Kidney epithelial cell (primary cell): ENCODE results near the gene ZSCAN22. TPM values are rescaled to one million over a fixed set of nuclear protein-coding genes. Genes with fewer than 3 reads are reported as not detected.

Source experiments
- DNase-seq: peaks from one replicate; pipeline ENCODE4 v3.0.0-alpha.2; 2010; ENCODE audit warnings: low read depth
- H3K27me3 ChIP-seq: 2 replicates; pipeline ENCODE4 v1.6.0; 2011; ENCODE audit warnings: low read length; ENCODE audit not compliant: control insufficient read depth, insufficient read depth
- H3K36me3 ChIP-seq: 2 replicates; pipeline ENCODE4 v1.5.1; 2011; ENCODE audit warnings: low read length; ENCODE audit not compliant: control insufficient read depth, insufficient read depth
- H3K4me3 ChIP-seq: 2 replicates; pipeline ENCODE4 v1.5.1; 2011; ENCODE audit warnings: low read depth, mild to moderate bottlenecking, control low read depth, low read length
- CTCF ChIP-seq: IDR thresholded peaks from 2 replicates; pipeline ENCODE4 v1.5.1; 2011; ENCODE audit warnings: mild to moderate bottlenecking, moderate library complexity, low read length, control low read depth, inconsistent platforms; ENCODE audit not compliant: insufficient read depth, poor library complexity, severe bottlenecking
- total RNA-seq: library from RNA; depleted of rRNA; stranded (reverse); fragments of >200 nt; gene quantifications from 2 replicates; pipeline ENCODE4 v1.2.3, GENCODE V29; 2015

ZSCAN22 gene
- total RNA-seq, 1 donor from 2014 or later: 2.0 TPM

GRCh38 chr19:58325311-58326022 is 1.3 kb upstream of the ZSCAN22 start:
- TF ChIP-seq CTCF: no peak
- DNase-seq: no peak
- H3K36me3 ChIP-seq: no peaks in the 10 kb centered on the region
- no peak overlapping the region for H3K4me3 ChIP-seq
- H3K27me3 ChIP-seq: no peaks in the 10 kb centered on the region

- Histone ChIP-seq H3K36me3 (no peaks in the 10 kb centered on the region), H3K4me3 (peak overlapping the region; percentile 64), H3K27me3 (no peaks in the 10 kb centered on the region)
- no peak for DNase-seq
- TF ChIP-seq CTCF: no peak
These were observed 287 bp upstream of the ZSCAN22 start for GRCh38 chr19:58326501-58326913.

GRCh38 chr19:58328999-58329398 is 2.2 kb downstream of the ZSCAN22 start:
- Histone ChIP-seq H3K4me3 (no peak overlapping the region), H3K27me3 (no peaks in the 10 kb centered on the region), H3K36me3 (no peaks in the 10 kb centered on the region)
- DNase-seq: no peak
- no peak for TF ChIP-seq CTCF

GRCh38 chr19:58330458-58330857 is 3.7 kb downstream of the ZSCAN22 start:
- no peak for TF ChIP-seq CTCF
- H3K27me3 ChIP-seq: no peaks in the 10 kb centered on the region
- no peak overlapping the region for H3K4me3 ChIP-seq
- DNase-seq: no peak
- no peaks in the 10 kb centered on the region for H3K36me3 ChIP-seq

- no peak for TF ChIP-seq CTCF
- Histone ChIP-seq H3K27me3 (no peaks in the 10 kb centered on the region), H3K36me3 (no peaks in the 10 kb centered on the region), H3K4me3 (no peak overlapping the region)
- no peak for DNase-seq
These were observed 5.9 kb downstream of the ZSCAN22 start for GRCh38 chr19:58332697-58333096.

- H3K4me3 ChIP-seq: no peak overlapping the region
- no peak for TF ChIP-seq CTCF
These were observed 8.0 kb downstream of the ZSCAN22 start for GRCh38 chr19:58334691-58335249.

More at GRCh38 chr19:58334691-58335249, 8.0 kb downstream of the ZSCAN22 start:
- Histone ChIP-seq H3K36me3 (peaks cover 2% of the 10 kb centered on the region), H3K27me3 (no peaks in the 10 kb centered on the region)
- DNase-seq: no peak
